ENCODE data around the gene ATP6AP2.
"Not testable (repeated sequence)": the region's sequence is repeated elsewhere in the genome, so short reads cannot be mapped to it uniquely, and the experiment has no call there.

Gene ATP6AP2

GRCh38 chrX:40580537-40581335 lies at the start of gene ATP6AP2:
TSS of gene ATP6AP2 (plus strand) at chrX:40580970. CDS start at chrX:40581066, 96 bp downstream.
- peak; percentile 95 for DNase-seq (ENCODE audit: low read depth, low spot score)

GRCh38 chrX:40531056-40531826 lies 49.5 kb upstream of the ATP6AP2 start:
- DNase-seq (ENCODE audit: low read depth, low spot score) = no peak

- no peak for DNase-seq (ENCODE audit: low read depth, low spot score)
These were observed 43.5 kb upstream of the ATP6AP2 start for GRCh38 chrX:40537310-40537709.

- DNase-seq (ENCODE audit: low read depth, low spot score) = no peak
These were observed 42.4 kb upstream of the ATP6AP2 start for GRCh38 chrX:40538406-40538805.

GRCh38 chrX:40539214-40540142 lies 41.3 kb upstream of the ATP6AP2 start:
- DNase-seq (ENCODE audit: low read depth, low spot score) = peak; percentile 16

- no peak for DNase-seq (ENCODE audit: low read depth, low spot score)
These were observed 38.6 kb upstream of the ATP6AP2 start for GRCh38 chrX:40542208-40542607.

- no peak for DNase-seq (ENCODE audit: low read depth, low spot score)
These were observed 37.8 kb upstream of the ATP6AP2 start for GRCh38 chrX:40542972-40543371.

- DNase-seq (ENCODE audit: low read depth, low spot score) = peak; percentile 66
These were observed 37.0 kb upstream of the ATP6AP2 start for GRCh38 chrX:40543661-40544328.

- no peak for DNase-seq (ENCODE audit: low read depth, low spot score)
These were observed 36.2 kb upstream of the ATP6AP2 start for GRCh38 chrX:40544343-40545266.

GRCh38 chrX:40546870-40547269 lies 33.9 kb upstream of the ATP6AP2 start:
- DNase-seq (ENCODE audit: low read depth, low spot score) = no peak

GRCh38 chrX:40550066-40550465 lies 30.7 kb upstream of the ATP6AP2 start:
- DNase-seq (ENCODE audit: low read depth, low spot score) = no peak

GRCh38 chrX:40552768-40553167 lies 28.0 kb upstream of the ATP6AP2 start:
- DNase-seq (ENCODE audit: low read depth, low spot score) = peak; percentile 14

- DNase-seq (ENCODE audit: low read depth, low spot score) = no peak
These were observed 22.2 kb upstream of the ATP6AP2 start for GRCh38 chrX:40558590-40558989.

- no peak for DNase-seq (ENCODE audit: low read depth, low spot score)
These were observed 17.0 kb upstream of the ATP6AP2 start for GRCh38 chrX:40563784-40564183.

GRCh38 chrX:40564447-40564846 lies 16.3 kb upstream of the ATP6AP2 start:
- no peak for DNase-seq (ENCODE audit: low read depth, low spot score)

GRCh38 chrX:40570346-40571093 lies 10.2 kb upstream of the ATP6AP2 start:
- no peak for DNase-seq (ENCODE audit: low read depth, low spot score)

- not testable (repeated sequence) for DNase-seq (ENCODE audit: low read depth, low spot score)
These were observed 9.6 kb upstream of the ATP6AP2 start for GRCh38 chrX:40571164-40571563.

GRCh38 chrX:40571600-40571999 lies 9.2 kb upstream of the ATP6AP2 start:
- DNase-seq (ENCODE audit: low read depth, low spot score) = no peak

GRCh38 chrX:40573763-40574162 lies 7.0 kb upstream of the ATP6AP2 start:
- DNase-seq (ENCODE audit: low read depth, low spot score) = no peak

Data from astrocyte of the hippocampus (primary cell).